ENCODE measurements around the gene PGM2L1. TPM values are rescaled to one million over a fixed set of nuclear protein-coding genes. Genes with fewer than 3 reads are reported as not detected.

Gene PGM2L1
- total RNA-seq, 1 donor from 2014 or later: 2.1 TPM

Small RNAs within 50 kb of the gene (microRNA-seq; reads per million reads assigned to microRNA genes)
- not detected for gene MIR548AL

Other genes starting within 250 kb of the PGM2L1 start
- 9.6 TPM for gene C2CD3, start 227.4 kb downstream of the PGM2L1 start, total RNA-seq
- 34.6 TPM for gene PPME1, start 227.1 kb downstream of the PGM2L1 start, total RNA-seq
- not detected for gene P4HA3, start 86.8 kb downstream of the PGM2L1 start, total RNA-seq
- 2.9 TPM for gene KCNE3, start 69.1 kb upstream of the PGM2L1 start, total RNA-seq
- 0.49 TPM for gene LIPT2, start 95.3 kb upstream of the PGM2L1 start, total RNA-seq
- 7.8 TPM for gene POLD3, start 194.1 kb upstream of the PGM2L1 start, total RNA-seq

Measured in Right ventricle myocardium inferior (tissue), 1 donor.